ENCODE results near the gene ZDHHC14.
"Not testable (repeated sequence)": the region's sequence is repeated elsewhere in the genome, so short reads cannot be mapped to it uniquely, and the experiment has no call there.

The ZDHHC14 gene

GRCh38 chr6:157467339-157467738 lies 86.3 kb downstream of the ZDHHC14 start:
- not testable (repeated sequence) for DNase-seq (ENCODE audit: low read depth)

- no peak for DNase-seq (ENCODE audit: low read depth)
Observed at GRCh38 chr6:157468054-157468453, 87.1 kb downstream of the ZDHHC14 start.

GRCh38 chr6:157468574-157468973 lies 87.6 kb downstream of the ZDHHC14 start:
- DNase-seq (ENCODE audit: low read depth) = no peak

GRCh38 chr6:157469378-157469777 lies 88.4 kb downstream of the ZDHHC14 start:
- DNase-seq (ENCODE audit: low read depth) = no peak

- no peak for DNase-seq (ENCODE audit: low read depth)
Observed at GRCh38 chr6:157471077-157471686, 90.2 kb downstream of the ZDHHC14 start.

GRCh38 chr6:157471895-157472686 lies 91.1 kb downstream of the ZDHHC14 start:
- no peak for DNase-seq (ENCODE audit: low read depth)

- DNase-seq (ENCODE audit: low read depth) = no peak
Observed at GRCh38 chr6:157476797-157477196, 95.8 kb downstream of the ZDHHC14 start.

GRCh38 chr6:157478926-157479325 lies 97.9 kb downstream of the ZDHHC14 start:
- no peak for DNase-seq (ENCODE audit: low read depth)

- no peak for DNase-seq (ENCODE audit: low read depth)
Observed at GRCh38 chr6:157479464-157480303, 98.7 kb downstream of the ZDHHC14 start.

- no peak for DNase-seq (ENCODE audit: low read depth)
Observed at GRCh38 chr6:157481189-157481864, 100.3 kb downstream of the ZDHHC14 start.

- no peak for DNase-seq (ENCODE audit: low read depth)
Observed at GRCh38 chr6:157481865-157482249, 100.9 kb downstream of the ZDHHC14 start.

- no peak for DNase-seq (ENCODE audit: low read depth)
Observed at GRCh38 chr6:157483770-157484169, 102.8 kb downstream of the ZDHHC14 start.

- DNase-seq (ENCODE audit: low read depth) = no peak
Observed at GRCh38 chr6:157484181-157484580, 103.2 kb downstream of the ZDHHC14 start.

- DNase-seq (ENCODE audit: low read depth) = no peak
Observed at GRCh38 chr6:157486572-157486971, 105.6 kb downstream of the ZDHHC14 start.

GRCh38 chr6:157487110-157487773 lies 106.3 kb downstream of the ZDHHC14 start:
- no peak for DNase-seq (ENCODE audit: low read depth)

- DNase-seq (ENCODE audit: low read depth) = no peak
Observed at GRCh38 chr6:157488058-157488457, 107.1 kb downstream of the ZDHHC14 start.

- DNase-seq (ENCODE audit: low read depth) = no peak
Observed at GRCh38 chr6:157488716-157489118, 107.7 kb downstream of the ZDHHC14 start.

- DNase-seq (ENCODE audit: low read depth) = no peak
Observed at GRCh38 chr6:157490611-157491269, 109.8 kb downstream of the ZDHHC14 start.

GRCh38 chr6:157491571-157492232 lies 110.7 kb downstream of the ZDHHC14 start:
- no peak for DNase-seq (ENCODE audit: low read depth)

GRCh38 chr6:157492249-157492648 lies 111.3 kb downstream of the ZDHHC14 start:
- DNase-seq (ENCODE audit: low read depth) = no peak

- no peak for DNase-seq (ENCODE audit: low read depth)
Observed at GRCh38 chr6:157492741-157493140, 111.8 kb downstream of the ZDHHC14 start.

Data from HS-5 (cell line).